DMS114 treated with DMSO at 0.1 percent for 48 hours (cell line): ENCODE data around the gene CRACR2B.

ENCODE experiments used
- DNase-seq: peaks from one replicate; lab custom pipeline; 2025; ENCODE audit not compliant: unreplicated experiment; lab: John Stamatoyannopoulos, UW

The CRACR2B gene

DNA sequence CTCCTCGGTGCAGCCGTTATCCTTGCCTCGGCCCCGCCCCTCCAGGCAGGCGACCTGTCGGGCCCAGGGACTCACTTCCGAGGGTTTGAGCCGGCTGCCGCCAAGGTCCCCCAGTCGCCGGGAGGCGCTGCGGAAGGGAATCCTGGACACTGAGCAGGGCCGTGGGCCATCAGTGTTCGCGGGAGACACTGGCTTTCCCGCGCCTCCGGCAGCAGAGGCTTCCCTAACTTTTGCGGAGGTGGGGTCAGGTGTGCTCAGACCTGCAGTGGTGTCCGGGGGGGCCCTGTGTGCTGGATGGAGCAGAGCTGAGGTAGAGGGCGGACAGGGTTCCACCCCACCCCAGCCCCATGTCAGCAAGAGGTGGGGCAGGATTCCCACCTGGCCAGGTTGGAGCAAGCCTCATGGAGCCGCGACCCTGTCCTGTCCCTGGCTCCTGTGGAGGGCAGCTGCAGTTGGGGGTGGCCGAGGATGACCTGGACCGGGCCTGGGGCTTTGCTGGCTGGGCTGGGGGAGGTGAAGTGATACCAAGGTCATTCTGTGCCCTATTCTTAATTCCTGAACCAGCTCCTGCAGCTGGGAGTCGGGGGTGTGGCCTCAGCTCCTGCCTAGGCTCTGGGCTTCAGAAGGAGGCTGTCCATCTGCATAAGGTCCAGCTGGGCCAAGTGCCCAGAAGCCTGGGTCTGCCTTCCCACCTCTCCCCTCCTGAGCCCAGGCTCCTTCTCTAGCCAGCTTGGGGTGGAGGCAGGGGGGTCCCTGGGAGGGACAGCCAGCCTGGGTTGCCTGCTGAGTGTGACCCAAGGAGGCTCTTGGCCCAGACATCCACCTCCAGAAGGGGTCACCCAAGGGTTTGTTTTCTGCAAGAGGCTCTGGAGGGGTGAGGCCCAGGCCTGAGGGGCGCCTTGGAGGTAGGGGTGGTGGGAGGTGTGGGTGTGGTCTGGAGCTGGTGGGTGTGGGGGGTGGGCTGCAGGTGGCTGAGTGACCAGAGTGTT is 23.4 kb downstream of the CRACR2B start:
- no peak for DNase-seq

DNA sequence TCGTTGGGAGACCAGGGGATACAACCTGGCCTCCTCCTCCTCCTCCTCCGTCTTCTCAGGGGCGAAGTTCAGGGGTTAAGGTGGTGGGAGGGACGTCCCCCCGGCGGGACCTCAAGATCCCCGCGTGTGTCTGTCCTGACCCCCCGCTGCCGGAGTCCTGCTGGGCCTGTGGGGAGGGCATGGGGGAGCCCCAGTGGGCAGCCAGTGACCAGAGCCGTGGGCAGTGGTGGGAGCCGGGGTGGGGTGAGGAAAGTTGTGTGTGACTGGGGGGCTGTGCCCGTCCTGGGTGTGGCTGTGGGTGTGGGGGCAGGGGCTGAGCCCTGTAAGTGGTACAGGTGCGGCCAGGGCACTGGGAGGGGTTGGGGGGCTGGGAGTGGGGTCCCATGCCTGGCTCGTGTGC is 25.0 kb downstream of the CRACR2B start:
- DNase-seq: no peak

DNA sequence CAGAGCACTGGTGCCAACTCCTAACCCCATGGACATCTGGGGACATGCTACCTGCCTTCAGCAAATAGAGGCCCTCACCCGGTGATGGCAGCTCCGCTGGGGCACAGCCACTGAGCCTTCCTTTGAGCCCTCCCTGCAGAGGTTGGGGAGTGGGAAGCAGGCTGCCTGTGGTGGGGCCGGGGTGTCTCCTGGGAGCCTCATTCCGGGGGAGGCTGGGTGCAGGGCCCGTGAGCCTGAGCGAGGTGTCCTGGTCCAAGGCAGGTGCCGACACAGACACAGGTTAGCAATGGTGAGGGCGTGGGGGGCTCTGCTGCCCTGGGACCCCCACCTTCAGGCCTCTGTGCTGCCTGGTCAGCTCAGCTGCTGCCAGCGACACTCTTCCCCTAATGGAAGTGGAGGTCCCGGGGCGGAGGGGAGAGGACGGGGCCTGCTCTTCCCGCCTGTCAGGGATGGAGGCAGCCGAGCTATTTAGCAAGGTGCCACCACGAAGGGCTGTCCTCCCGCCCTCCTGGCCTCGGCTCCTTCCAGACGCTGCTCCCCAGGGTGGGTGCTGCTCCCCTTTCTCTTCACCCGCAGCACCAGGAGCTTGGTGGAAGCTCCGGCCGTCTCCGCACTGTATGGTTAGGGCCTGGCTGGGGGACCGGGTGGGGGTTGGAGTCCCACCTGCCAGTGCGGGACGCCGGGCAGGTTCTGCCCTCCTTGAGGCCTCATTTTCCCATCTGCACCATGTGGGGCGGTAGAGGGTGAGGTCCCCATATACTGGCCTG is 26.1 kb downstream of the CRACR2B start:
- DNase-seq: no peak

DNA sequence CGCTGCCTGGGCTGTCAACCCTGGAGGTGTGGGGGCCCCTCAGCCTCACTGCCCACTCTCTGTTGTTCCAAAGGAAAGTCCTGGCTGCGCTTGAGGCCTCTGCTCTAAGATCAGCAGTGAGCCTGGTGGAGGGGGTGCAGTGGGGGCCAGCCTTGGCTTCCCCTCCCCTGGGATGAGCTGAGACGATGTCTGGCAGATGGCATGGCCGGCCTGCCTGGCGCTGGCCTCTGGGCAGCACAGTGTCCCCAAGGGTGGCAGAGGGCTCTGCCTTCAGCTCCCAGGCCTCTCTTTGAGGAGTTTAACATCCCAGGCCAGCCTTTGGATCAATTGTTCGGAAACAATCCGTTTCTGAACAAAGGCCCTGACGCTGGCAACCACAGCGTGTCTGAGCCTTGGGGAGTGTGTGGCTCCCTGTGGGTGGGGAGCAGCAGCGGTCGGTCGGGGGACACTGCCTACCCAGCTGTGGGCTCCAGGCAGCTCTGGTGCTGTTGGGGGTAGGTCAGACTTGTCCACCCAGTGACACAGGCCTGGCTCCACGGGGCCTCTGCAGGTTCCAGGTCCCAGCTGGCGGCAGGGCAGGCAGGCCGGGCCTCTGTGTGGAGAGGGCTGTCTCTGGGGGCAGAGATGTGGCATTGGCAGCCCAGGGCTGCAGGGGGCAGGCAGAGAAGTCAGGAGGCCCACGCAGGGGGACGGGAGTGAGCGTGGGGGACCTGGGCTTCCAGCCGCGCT is 27.0 kb downstream of the CRACR2B start:
- no peak for DNase-seq

DNA sequence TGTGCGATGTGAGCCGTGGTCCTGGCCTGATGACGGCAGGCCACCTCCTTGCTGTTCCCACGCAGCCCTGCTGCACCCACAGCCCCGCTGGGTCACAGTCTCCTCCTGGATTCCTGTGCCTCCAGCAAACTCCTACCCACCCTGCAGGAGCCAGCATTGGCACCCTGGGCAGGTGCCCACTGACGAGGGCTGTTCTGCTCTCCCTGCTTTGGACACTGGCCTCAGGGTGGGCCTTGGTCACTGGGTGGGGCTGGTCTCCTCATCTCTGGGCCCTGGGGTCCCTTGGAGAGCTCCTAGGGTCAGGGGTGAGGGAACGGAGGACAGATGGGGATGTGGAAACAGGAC is 27.6 kb downstream of the CRACR2B start:
- no peak for DNase-seq

DNA sequence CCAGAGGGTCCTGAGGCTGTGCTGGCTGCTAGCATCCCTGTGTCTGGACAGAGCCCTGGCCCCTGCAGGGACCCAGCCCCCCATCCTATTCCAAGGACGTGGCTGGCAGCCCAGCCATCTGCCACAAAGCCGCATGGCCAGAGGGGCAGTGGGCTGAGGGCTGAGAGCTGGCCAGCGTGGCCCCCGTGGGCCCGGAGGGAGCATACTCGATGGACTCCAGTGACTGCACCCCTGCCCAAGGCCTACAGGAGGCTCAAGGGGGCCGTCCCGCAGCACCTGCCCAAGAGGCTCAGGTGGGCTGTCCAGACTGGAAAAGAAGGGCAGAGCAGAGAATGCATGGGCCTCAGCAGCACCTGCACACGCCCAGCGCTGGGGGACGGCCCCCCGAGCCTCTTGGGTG is 28.1 kb downstream of the CRACR2B start:
- DNase-seq: no peak

DNA sequence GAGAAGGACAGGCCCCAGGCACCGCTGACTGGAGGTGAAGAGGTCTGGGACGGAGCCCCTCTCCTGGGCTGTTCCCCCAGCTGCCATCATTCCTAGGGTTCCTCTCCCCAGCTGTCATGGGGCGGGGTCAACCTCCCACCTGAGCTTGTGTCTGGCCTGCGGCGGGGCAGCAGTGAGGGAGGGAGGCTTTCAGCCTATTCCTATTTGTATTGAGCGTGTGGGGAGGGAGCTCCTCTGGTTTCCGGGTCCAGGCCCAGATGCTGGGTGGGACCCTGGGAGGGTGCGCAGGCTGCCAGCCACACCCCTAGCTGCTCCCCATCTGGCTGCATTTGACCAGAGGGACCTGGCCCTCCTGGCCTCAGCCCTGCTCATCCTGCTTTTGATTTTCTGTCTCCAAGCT is 28.7 kb downstream of the CRACR2B start:
- DNase-seq: no peak

DNA sequence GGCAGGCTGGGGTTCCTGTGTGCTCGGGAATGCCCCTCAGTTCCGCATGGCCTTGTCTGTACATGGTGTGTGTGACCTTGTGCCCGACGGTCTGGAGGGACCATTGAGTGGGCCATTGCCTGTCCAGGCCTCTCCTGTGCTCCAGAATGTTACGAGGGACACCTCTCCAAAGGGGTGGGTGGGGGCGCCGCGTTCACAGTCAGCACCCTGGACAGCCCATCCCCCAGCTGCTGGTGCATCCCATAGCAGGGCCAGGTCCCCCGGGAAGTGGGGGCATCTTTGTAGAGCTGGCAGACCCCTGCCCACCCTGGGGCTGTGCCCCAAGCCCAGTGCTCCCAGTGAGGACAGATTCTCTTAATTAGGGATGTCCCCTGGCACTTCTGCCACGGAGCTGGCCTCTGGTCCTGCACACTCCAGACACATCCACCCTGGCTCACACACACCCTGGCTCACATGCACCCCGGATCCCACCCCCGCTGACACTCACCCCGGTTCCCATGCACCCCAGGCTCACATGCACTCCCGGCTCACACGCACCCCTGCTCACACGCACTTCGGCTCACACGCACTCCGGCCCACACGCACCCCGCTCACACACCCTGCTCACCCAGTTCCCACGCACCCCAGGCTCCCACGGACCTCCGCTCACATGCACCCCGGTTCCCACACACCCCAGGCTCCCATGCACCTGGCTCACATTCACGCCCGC is 30.5 kb downstream of the CRACR2B start:
- DNase-seq: no peak

DNA sequence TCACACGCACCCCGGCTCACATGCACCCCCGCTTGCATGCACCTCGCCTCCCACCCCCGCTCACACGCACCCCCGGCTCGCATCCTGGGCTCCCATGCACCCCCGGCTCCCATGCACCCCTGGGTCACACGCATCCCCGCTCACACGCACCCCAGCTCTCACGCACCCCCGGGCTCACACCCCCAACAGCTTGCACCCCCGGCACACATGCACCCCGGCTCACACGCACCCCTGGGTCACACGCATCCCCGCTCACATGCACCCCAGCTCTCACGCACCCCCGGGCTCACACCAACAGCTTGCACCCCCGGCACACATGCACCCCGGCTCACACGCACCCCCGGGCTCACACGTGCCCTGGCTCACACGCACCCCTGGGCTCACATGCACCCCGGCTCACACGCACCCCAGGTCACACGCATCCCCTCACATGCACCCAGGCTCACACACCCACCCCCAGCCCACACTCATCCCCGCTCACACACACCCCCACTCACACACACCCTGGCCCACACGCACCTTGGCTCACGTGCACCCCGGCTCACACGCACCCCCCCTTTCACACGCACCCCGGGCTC is 31.1 kb downstream of the CRACR2B start:
- no peak for DNase-seq

DNA sequence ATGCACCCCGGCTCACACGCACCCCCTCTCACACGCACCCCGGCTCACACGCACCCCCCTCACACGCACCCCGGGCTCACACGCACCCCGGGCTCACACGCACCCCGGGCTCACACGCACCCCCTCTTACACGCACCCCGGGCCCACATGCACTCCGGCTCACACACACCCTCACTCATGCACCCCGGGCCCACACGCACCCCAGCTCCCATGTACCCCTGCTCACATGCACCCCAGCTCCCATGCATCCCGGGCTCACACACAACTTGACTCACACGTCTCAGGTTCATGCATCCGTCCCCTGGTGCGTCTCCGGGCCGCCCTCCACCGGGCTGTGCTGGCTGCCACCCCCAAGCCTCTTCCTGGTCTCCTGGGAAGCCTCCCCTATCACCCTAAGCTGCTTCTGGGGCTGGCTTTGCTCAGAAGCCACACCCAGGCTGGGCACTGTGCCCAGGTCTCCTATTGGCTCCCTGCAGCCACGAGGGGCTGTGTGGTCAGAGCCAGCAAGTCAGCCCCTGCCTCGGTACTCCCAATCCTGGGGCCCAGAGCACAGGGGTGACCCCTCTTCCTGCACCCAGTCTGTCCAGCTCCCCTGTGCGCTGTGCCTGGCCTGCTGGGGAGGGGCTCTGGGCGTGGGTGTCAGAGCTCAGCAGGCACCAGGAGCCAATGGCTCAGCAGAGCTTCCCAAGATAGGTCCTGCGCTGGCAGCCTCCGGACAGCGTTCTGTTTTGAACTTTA is 31.8 kb downstream of the CRACR2B start:
- DNase-seq: peak; percentile 24

DNA sequence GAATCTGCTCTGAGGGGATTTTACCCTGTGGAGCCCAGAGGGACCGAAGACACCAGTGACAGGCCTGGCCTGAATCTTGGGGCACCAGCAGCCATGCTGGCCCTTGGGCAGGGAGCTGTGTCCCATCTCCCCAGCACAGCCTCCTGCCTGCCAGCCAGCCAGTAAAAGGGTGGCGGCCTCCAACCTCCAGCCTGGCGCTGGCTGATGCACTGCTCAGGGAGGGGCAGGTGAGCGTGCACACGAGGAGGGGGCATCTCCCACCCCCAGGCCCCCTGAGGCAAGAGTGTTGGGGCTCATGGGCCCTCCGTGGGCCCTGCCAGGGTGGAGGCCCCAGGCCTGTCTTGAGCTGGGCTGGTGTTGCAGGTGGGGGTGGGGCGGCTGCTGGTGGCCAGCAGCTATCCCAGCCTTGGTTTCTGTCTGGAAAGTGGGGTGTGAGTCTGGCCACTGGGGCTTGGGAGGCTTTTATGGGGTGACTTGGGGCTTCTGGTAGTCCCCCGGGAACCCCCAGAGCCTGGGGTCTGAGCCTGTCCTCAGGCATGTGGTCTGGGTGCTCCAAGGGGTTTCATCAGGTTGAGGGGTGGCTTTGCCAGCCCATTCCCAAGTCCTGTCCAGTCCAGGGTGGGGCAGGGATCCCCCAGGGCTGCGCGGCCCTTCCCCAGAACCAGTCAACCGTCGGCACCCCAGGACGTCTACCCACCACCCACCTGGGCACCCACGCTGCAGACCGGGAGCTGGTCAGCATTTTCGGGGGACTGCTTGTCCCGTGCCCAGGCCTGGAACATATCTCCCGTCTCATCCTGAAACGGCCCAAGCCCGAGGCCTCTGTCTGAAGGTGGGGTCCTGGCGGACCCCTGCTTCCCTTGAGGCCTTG is 32.8 kb downstream of the CRACR2B start:
- no peak for DNase-seq

DNA sequence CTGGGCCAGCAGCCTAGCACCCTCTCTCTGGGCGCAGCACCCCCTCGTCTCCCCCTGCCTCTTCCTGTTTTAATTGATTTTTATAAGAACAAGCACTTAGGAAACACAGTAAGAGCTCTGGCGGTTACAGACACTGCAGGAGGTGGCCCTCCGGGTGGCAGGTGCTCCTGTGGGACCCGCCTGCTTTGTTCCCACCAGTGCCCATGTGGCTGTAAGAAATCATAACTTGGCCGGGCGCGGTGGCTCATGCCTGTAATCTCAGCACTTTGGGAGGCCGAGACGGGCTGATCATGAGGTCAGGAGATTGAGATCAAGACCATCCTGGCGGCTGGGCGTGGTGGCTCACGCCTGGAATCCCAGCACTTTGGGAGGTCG is 33.4 kb downstream of the CRACR2B start:
- no peak for DNase-seq

DNA sequence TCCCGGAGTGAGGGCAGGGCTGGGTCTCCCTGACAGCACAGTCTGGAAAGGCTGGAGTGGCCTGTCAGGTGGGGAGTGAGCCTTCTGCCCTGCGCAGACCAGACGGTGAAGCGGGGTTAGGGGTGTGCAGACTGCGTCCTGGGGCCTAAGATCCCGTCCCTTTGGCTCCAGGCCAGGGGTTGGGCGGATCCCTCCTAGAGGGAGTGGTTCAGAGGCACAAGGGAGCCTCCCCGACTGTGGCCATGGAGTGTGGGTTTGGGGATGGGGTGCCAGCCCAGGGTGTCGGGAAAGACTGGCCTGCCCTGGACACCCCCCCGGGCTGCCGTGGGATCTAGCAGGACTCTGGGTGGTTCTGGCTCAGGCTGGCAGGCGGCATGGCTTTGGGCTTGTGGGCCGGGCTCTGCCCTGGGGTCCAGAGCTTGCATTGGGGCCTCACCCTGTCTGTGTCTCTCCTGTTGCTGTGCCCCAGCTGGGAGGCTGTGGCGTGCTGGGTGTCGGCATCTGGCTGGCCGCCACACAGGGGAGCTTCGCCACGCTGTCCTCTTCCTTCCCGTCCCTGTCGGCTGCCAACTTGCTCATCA is 34.5 kb downstream of the CRACR2B start:
- no peak for DNase-seq

DNA sequence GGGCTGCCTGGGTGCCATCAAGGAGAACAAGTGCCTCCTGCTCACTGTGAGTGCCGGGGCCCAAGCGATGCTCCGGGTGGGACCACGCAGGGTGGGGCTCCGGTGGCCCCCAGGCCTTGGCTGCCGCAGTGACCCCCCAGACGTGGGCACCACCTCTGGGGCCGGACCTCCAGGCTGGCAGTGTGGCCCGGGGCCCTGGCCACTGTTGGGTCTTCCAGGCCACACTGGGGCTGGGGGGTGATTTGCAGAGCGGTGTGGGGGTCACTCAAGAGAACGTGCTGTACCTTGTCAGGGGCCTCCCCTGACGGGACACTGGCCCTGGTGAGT is 34.9 kb downstream of the CRACR2B start:
- DNase-seq: no peak

DNA sequence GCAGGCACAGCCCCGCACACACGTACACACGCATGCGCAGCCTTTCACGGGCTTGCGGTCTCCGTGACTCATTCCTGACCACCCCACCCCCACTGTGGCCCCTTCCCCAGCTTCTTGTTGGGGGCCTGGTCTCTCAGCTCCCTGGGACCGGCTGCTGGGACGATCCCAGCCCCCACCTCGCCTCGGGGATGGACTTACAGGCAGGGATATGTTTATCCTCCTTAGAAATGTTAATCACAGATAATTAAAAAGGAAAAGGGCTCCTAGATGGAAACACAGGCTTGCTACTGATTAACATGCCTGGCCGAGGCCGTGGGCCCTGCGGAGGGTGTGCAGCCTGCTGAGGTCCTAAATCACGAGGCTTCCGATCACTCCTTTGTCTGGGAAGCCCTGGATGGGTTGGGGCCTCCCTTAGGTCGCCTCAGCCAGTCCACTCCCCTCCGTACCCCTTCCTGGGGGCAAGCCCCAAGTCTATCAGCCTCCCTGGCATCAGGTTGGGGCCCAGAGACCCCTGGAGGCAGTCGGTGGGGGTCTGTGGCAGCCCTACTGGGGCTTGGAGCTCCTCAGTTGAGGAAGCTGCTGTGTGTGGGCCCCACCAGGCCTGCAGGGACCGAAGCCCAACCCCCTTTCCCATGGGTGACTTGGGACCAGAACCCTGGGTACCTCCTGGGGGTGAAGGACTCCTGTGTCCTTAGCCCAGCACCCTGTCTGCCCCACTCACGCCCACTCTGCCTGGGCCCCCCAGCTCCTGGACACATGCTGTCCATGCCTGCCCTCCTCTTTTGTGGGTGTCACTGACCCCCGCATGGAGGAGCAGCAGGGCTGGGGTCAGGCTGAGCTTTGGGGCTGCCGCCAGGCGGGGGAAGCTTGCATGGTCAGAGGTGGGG is 35.5 kb downstream of the CRACR2B start:
- no peak for DNase-seq

DNA sequence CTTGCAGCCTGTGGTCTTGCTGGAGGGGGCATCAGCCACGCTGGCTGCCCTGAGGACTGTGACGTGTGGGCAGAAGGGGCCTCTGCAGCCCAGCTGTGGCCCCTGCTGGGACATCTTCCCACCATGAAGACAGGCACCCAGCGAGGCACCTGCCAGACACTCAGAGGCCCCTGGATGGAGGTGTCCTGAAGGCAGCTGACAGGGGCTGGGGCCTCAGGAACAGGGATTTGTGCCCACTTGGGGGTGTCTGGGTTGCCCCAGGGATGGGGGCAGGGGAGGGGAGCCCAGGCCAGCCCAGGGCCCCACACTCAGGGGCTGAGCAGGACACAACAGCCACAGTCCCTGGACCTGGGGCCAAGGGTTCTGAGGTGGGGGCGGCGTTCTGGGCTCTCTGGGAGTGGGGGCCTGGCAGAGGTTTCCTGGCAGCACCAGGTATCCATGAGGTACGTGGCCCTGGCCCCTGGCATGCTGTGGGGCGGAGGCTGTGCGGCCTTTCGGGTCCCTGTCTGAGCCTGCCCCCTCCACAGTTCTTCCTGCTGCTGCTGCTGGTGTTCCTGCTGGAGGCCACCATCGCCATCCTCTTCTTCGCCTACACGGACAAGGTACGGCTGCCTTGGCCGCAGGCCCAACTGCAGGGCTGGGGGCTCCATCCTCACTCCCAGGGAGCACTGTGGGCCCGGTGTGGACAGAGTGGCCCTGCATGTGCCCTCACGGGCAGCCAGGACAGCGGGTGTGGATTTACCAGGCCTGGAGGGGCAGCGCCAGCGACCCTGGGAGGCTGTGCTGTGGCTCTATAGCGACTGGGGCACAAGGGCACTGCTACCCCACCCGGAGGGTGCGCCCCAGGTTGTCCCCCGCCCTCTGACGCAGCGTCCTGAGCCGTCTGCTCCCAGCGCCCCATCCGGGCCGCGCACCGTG is 36.5 kb downstream of the CRACR2B start:
- no peak for DNase-seq

DNA sequence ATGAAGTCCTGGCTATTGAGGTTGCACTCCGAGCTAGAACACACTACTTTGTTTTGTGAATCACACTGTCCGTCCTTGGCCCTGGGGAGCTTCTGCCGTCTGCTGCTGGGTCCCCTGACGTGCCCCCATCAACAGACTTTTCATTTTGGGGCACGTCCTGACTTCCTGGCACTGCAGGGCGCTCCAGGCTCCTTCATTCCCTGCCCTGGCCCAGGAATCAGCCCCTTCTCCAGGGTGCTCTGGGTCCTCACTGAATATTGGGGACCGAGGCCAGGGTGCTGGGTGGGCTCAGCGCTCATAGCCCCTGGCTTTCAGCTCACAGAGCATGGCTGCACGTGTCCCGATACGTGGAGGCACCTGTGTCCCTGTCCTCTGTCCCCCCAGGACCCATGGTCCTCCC is 37.2 kb downstream of the CRACR2B start:
- no peak for DNase-seq
